NB4 (cell line): ENCODE results near the gene SERPINE2.
A peak's percentile ranks its signal among the peaks of the same experiment; 100 is the strongest.

Experiments used
- DNase-seq: peaks from one replicate; pipeline ENCODE4 v3.0.0; 2010; ENCODE audit warnings: low read depth
- H3K4me3 ChIP-seq: one replicate; pipeline ENCODE4 v1.5.1; 2011; ENCODE audit warnings: mild to moderate bottlenecking, low read depth, low read length, moderate library complexity
- MAX ChIP-seq: IDR thresholded peaks from 2 replicates; pipeline ENCODE4 v1.6.1; 2011; ENCODE audit warnings: low read depth, low read length
- MYC ChIP-seq: IDR thresholded peaks from 2 replicates; pipeline ENCODE4 v1.6.1; 2011; ENCODE audit warnings: low read depth, low read length
- POLR2A ChIP-seq: IDR thresholded peaks from 2 replicates; pipeline ENCODE4 v1.6.1; 2011; ENCODE audit warnings: mild to moderate bottlenecking; ENCODE audit not compliant: insufficient read length; ENCODE audit errors: extremely low read depth
- TF ChIP-seq, protein P1 (sequence below): IDR thresholded peaks from one replicate; pipeline ENCODE4 v1.5.1; 2012; ENCODE audit warnings: low read depth, low read length

Gene SERPINE2

DNA sequence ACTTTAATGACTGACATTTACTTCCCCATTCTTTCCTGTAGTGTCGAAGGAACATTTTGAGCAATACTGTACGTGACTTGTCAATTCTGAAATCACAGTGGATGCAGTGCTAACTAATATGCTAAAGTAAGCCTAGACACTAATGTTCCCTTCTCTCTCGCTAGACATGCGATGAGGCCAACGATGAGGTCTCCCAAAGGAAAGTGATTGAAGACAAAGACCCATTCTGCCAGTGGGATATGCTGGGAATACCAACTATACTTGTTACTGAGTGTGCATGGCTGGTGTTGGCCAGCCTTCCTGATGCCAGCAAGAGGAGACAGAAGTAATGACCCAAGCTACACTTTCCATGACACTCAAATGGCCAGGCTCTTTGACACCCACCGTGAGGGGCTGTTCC is 2.5 kb upstream of the SERPINE2 start:
- DNase-seq, result peak; percentile 23
- H3K4me3 ChIP-seq, result no peak overlapping the region
- TF ChIP-seq MYC (no peak), POLR2A (no peak), MAX (no peak)
- TF ChIP-seq, protein P1, sequence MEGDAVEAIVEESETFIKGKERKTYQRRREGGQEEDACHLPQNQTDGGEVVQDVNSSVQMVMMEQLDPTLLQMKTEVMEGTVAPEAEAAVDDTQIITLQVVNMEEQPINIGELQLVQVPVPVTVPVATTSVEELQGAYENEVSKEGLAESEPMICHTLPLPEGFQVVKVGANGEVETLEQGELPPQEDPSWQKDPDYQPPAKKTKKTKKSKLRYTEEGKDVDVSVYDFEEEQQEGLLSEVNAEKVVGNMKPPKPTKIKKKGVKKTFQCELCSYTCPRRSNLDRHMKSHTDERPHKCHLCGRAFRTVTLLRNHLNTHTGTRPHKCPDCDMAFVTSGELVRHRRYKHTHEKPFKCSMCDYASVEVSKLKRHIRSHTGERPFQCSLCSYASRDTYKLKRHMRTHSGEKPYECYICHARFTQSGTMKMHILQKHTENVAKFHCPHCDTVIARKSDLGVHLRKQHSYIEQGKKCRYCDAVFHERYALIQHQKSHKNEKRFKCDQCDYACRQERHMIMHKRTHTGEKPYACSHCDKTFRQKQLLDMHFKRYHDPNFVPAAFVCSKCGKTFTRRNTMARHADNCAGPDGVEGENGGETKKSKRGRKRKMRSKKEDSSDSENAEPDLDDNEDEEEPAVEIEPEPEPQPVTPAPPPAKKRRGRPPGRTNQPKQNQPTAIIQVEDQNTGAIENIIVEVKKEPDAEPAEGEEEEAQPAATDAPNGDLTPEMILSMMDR, result no peak

GRCh38 chr2:224040753-224041152 is 1.7 kb upstream of the SERPINE2 start:
- no peak overlapping the region for H3K4me3 ChIP-seq
- TF ChIP-seq, protein P1, result no peak
- no peak for TF ChIP-seq MYC
- no peak for TF ChIP-seq POLR2A
- TF ChIP-seq MAX, result no peak
- DNase-seq, result no peak

GRCh38 chr2:224039770-224040440 is 819 bp upstream of the SERPINE2 start:
- H3K4me3 ChIP-seq, result peak overlapping the region; percentile 30
- no peak for DNase-seq
- TF ChIP-seq MYC (no peak), POLR2A (no peak), MAX (no peak; the same call in 1 of the 2 replicates)
- TF ChIP-seq, protein P1, result no peak

DNA sequence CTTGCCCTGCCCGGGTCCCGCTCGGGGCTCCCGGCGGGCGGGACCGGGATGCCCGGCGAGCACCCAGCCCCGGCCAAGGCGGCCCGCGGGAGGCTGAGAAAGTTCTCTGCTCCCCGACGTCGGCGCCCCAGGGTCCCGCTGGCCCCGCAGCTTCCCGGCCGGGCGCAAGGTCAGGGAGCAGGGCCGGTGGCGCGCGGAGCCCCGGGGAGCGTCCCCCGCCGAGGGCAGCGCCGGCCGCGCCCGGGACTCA is 331 bp downstream of the SERPINE2 start:
- no peak overlapping the region for H3K4me3 ChIP-seq
- TF ChIP-seq POLR2A (no peak), MYC (no peak), MAX (no peak)
- TF ChIP-seq, protein P1, result no peak
- DNase-seq, result no peak

- DNase-seq, result peak; percentile 57
- H3K4me3 ChIP-seq, result peak overlapping the region; percentile 33
- TF ChIP-seq POLR2A (no peak), MAX (no peak), MYC (no peak)
- TF ChIP-seq, protein P1, result no peak
These were observed 847 bp downstream of the SERPINE2 start for GRCh38 chr2:224038049-224038829.
